H1 (cell line): ENCODE results near the gene MR1. TPM values are rescaled to one million over a fixed set of nuclear protein-coding genes. Genes with fewer than 3 reads are reported as not detected.

Experiments
- CTCF ChIA-PET: fragments of 300-600 bp; sonication (Branson Sonifier 250); formaldehyde crosslinking; loops from one replicate; lab custom pipeline; 2021; ENCODE audit not compliant: partially characterized antibody; lab: Charles Lee
- POLR2A ChIA-PET: fragments of 300-600 bp; sonication (Branson Sonifier 250); formaldehyde crosslinking; loops from one replicate; lab custom pipeline; 2021; ENCODE audit warnings: inconsistent platforms; ENCODE audit not compliant: partially characterized antibody; lab: Charles Lee
- DNase-seq, 2 experiments: peaks; one replicate each; pipeline versions ENCODE4 v3.0.0 to v3.0.0-alpha.2; 2010 to 2022; ENCODE audit warnings: low spot score in 2 of 2, low read depth in 1 of 2, mixed read lengths in 1 of 2
- FAIRE-seq: peaks from 2 replicates; lab custom pipeline; 2011; peaks lifted over from hg19 to GRCh38; lab: Jason Lieb, UNC
- H2AFZ ChIP-seq: 2 replicates; pipeline ENCODE4 v1.8.1; 2012; ENCODE audit warnings: low read length, inconsistent platforms
- H2AK5ac ChIP-seq: 2 replicates; pipeline ENCODE4 v1.6.1; 2013; ENCODE audit warnings: low read depth, low read length
- H2BK120ac ChIP-seq: replicated peaks from 2 replicates; pipeline ENCODE3; 2013; ENCODE audit warnings: low read depth, low read length, inconsistent platforms
- H2BK12ac ChIP-seq: 2 replicates; pipeline ENCODE4 v1.6.1; 2013; ENCODE audit warnings: low read depth, low read length
- H2BK15ac ChIP-seq: 2 replicates; pipeline ENCODE4 v1.6.1; 2013; ENCODE audit warnings: low read length
- H2BK20ac ChIP-seq: 2 replicates; pipeline ENCODE4 v1.6.1; 2013; ENCODE audit warnings: low read length
- H2BK5ac ChIP-seq: 2 replicates; pipeline ENCODE4 v1.6.1; 2013; ENCODE audit warnings: low read depth, low read length
- H3K14ac ChIP-seq: 2 replicates; pipeline ENCODE4 v1.6.1; 2013; ENCODE audit warnings: inconsistent platforms; ENCODE audit not compliant: insufficient read length
- H3K18ac ChIP-seq: 2 replicates; pipeline ENCODE4 v1.6.1; 2013; ENCODE audit warnings: low read length; ENCODE audit errors: extremely low read depth
- H3K23ac ChIP-seq: 2 replicates; pipeline ENCODE4 v1.6.1; 2013; ENCODE audit warnings: inconsistent platforms; ENCODE audit not compliant: insufficient read length
- H3K23me2 ChIP-seq: 2 replicates; pipeline ENCODE4 v1.6.1; 2013; ENCODE audit warnings: low read depth, low read length
- H3K27ac ChIP-seq: 2 replicates; pipeline ENCODE4 v1.6.1; 2011; ENCODE audit warnings: low read depth, low read length, inconsistent platforms
- H3K27me3 ChIP-seq, 4 experiments: replicated peaks in 1 of 4; 1 replicate in 1 of 4; 2 replicates in 3 of 4; pipeline versions ENCODE4 v1.6.1 to v1.8.1; 2011 to 2013; ENCODE audit warnings: low read length in 3 of 4, mild to moderate bottlenecking in 3 of 4, inconsistent platforms in 2 of 4, mixed read lengths in 2 of 4, moderate library complexity in 1 of 4; ENCODE audit not compliant: control insufficient read depth in 3 of 4, insufficient read depth in 3 of 4; ENCODE audit errors: extremely low read depth in 1 of 4
- H3K36me3 ChIP-seq, 4 experiments: 2 replicates each; pipeline versions ENCODE4 v1.6.1 to v1.8.1; 2011 to 2013; ENCODE audit warnings: mild to moderate bottlenecking in 4 of 4, low read length in 3 of 4, moderate library complexity in 2 of 4, control low read depth in 1 of 4, inconsistent platforms in 1 of 4; ENCODE audit not compliant: insufficient read depth in 4 of 4, control insufficient read depth in 2 of 4
- H3K4ac ChIP-seq: replicated peaks from 2 replicates; pipeline ENCODE3; 2013; ENCODE audit warnings: low read length, low read depth, mixed read lengths, inconsistent platforms; ENCODE audit not compliant: insufficient read length
- H3K4me1 ChIP-seq, 4 experiments: replicated peaks in 1 of 4; 1 replicate in 1 of 4; 2 replicates in 3 of 4; pipeline versions ENCODE4 v1.6.1 to v1.8.1; 2011 to 2013; ENCODE audit warnings: low read length in 3 of 4, inconsistent platforms in 2 of 4, mixed read lengths in 1 of 4; ENCODE audit not compliant: insufficient read depth in 4 of 4, control insufficient read depth in 3 of 4
- H3K4me2 ChIP-seq, 2 experiments: 2 replicates each; pipeline versions ENCODE4 v1.6.1 to v1.8.1; 2011 to 2013; ENCODE audit warnings: low read depth in 2 of 2, low read length in 2 of 2, control low read depth in 1 of 2, inconsistent platforms in 1 of 2, mild to moderate bottlenecking in 1 of 2; ENCODE audit not compliant: insufficient read depth in 1 of 2
- H3K4me3 ChIP-seq, 4 experiments: fragments of 200-600, 300-600 bp in 1 of 4; sonication (generic), shearing (Covaris generic), sonication (Bioruptor Twin) in 1 of 4; 2 replicates each; pipeline versions ENCODE4 v1.5.1 to v1.8.1; 2011 to 2016; ENCODE audit warnings: low read length in 4 of 4, low read depth in 3 of 4, control low read depth in 2 of 4, inconsistent platforms in 2 of 4, mild to moderate bottlenecking in 2 of 4, mixed read lengths in 1 of 4, moderate library complexity in 1 of 4; ENCODE audit not compliant: insufficient read depth in 2 of 4; ENCODE audit errors: extremely low read depth in 1 of 4
- H3K56ac ChIP-seq: replicated peaks from 2 replicates; pipeline ENCODE3; 2013; ENCODE audit warnings: low read depth, mild to moderate bottlenecking, mixed read lengths, low read length, inconsistent platforms; ENCODE audit not compliant: insufficient read length
- H3K79me1 ChIP-seq: 2 replicates; pipeline ENCODE4 v1.6.1; 2013; ENCODE audit warnings: low read depth, low read length, control low read depth
- H3K79me2 ChIP-seq, 2 experiments: 2 replicates each; pipeline versions ENCODE4 v1.6.1 to v1.8.1; 2012 to 2013; ENCODE audit warnings: low read length in 2 of 2, mild to moderate bottlenecking in 2 of 2, inconsistent platforms in 1 of 2; ENCODE audit not compliant: insufficient read depth in 2 of 2, control insufficient read depth in 1 of 2
- H3K9ac ChIP-seq, 4 experiments: replicated peaks in 1 of 4; 1 replicate in 1 of 4; 2 replicates in 3 of 4; pipeline versions ENCODE4 v1.6.1 to v1.8.1; 2011 to 2013; ENCODE audit warnings: low read depth in 3 of 4, low read length in 3 of 4, control low read depth in 2 of 4, mild to moderate bottlenecking in 2 of 4, moderate library complexity in 2 of 4, inconsistent platforms in 1 of 4; ENCODE audit errors: extremely low read depth in 1 of 4
- H3K9me3 ChIP-seq, 2 experiments: 2 replicates each; pipeline versions ENCODE4 v1.6.1 to v1.8.1; 2012 to 2013; ENCODE audit warnings: mild to moderate bottlenecking in 2 of 2, moderate library complexity in 2 of 2, control low read depth in 1 of 2, inconsistent platforms in 1 of 2, low read depth in 1 of 2, low read length in 1 of 2, mixed read lengths in 1 of 2; ENCODE audit not compliant: insufficient read depth in 2 of 2
- H4K20me1 ChIP-seq, 2 experiments: replicated peaks in 1 of 2; 2 replicates each; pipeline versions ENCODE3 to v1.8.1; 2011 to 2013; ENCODE audit warnings: inconsistent platforms in 2 of 2, low read length in 2 of 2, mild to moderate bottlenecking in 1 of 2; ENCODE audit not compliant: insufficient read depth in 2 of 2, control insufficient read depth in 1 of 2
- H4K5ac ChIP-seq: 2 replicates; pipeline ENCODE4 v1.6.1; 2013; ENCODE audit warnings: low read length, low read depth, mixed read lengths, inconsistent platforms; ENCODE audit not compliant: insufficient read length
- H4K8ac ChIP-seq: 2 replicates; pipeline ENCODE4 v1.8.0; 2013; ENCODE audit warnings: mild to moderate bottlenecking, moderate library complexity, low read length, inconsistent platforms; ENCODE audit not compliant: insufficient read depth; ENCODE audit errors: extremely low read depth
- H4K91ac ChIP-seq: replicated peaks from 2 replicates; pipeline ENCODE3; 2013; ENCODE audit warnings: low read length, mixed read lengths, inconsistent platforms; ENCODE audit not compliant: insufficient read length
- CHD2 ChIP-seq: IDR thresholded peaks from 2 replicates; pipeline ENCODE4 v1.6.1; 2012; ENCODE audit warnings: low read length, improper control_type of control experiment
- SP4 ChIP-seq: IDR thresholded peaks from 2 replicates; pipeline ENCODE4 v1.6.1; 2012; ENCODE audit warnings: low read length, inconsistent platforms
- TAF1 ChIP-seq: IDR thresholded peaks from 2 replicates; pipeline ENCODE4 v1.6.1; 2011; ENCODE audit warnings: mild to moderate bottlenecking, low read depth, low read length
- WGBS, 2 experiments: shearing (Covaris generic) in 1 of 2; methylation state at CpG; one replicate each; pipeline versions ENCODE4 v1.1.6 to v1.1.7; 2013 to 2015; ENCODE audit warnings: low lambda C conversion rate in 2 of 2, mixed read lengths in 2 of 2, inconsistent platforms in 1 of 2, low coverage in 1 of 2, missing lambda C conversion rate in 1 of 2; ENCODE audit not compliant: insufficient replicate concordance in 2 of 2, insufficient coverage in 1 of 2, insufficient read length in 1 of 2; ENCODE audit errors: extremely low coverage in 1 of 2, missing lambda C conversion rate in 1 of 2; 5-methylcytosine and 5-hydroxymethylcytosine counted together
- polyA plus RNA-seq, 7 experiments: library from polyadenylated mRNA; depleted of rRNA in 3 of 7; stranded (reverse) in 5 of 7; unstranded in 2 of 7; fragments of >200 nt in 5 of 7; fragments of 200-250 nt in 2 of 7; gene quantifications; 1 replicate in 5 of 7; 2 replicates in 1 of 7; 4 replicates in 1 of 7; pipeline versions ENCODE4 v1.2.1 to v1.2.3, GENCODE V29; 2011 to 2013; ENCODE audit warnings: missing spikeins in 2 of 7, mixed read lengths in 2 of 7
- total RNA-seq: library from RNA; stranded (reverse); fragmentation: NEBNext Ultra II Directional; extraction: Animal tissue kit (Norgen Biotek cat#: 25700); gene quantifications from 2 replicates; pipeline ENCODE4 v1.2.1, GENCODE V29; 2021

The MR1 gene
- total and polyA plus RNA-seq, 2 of the 8 experiments (the other 6 are each of a cell fraction or from before 2014, with no cell fraction given): 0.09 TPM; not detected in 1

GRCh38 chr1:181095260-181095659 is 61.5 kb downstream of the MR1 start:
- Histone ChIP-seq H4K5ac (no peak overlapping the region), H2BK120ac (no peak overlapping the region), H2AK5ac (no peak overlapping the region), H3K23ac (no peak overlapping the region), H3K4me1 (peaks cover 11 to 32% (median 27%) of the 10 kb centered on the region in 4 experiments), H2BK20ac (no peak overlapping the region), H3K4me2 (no peak overlapping the region), H3K23me2 (peaks cover 2% of the 10 kb centered on the region), H3K79me2 (peaks cover 0 to 23% of the 10 kb centered on the region in 2 experiments; a peak in 2 of 4 replicates), H3K27ac (no peak overlapping the region), H4K91ac (no peak overlapping the region), H3K9ac (no peak overlapping the region), H3K79me1 (no peaks in the 10 kb centered on the region), H2BK15ac (no peak overlapping the region), H3K4ac (no peak overlapping the region), H2BK12ac (no peak overlapping the region), H4K8ac (no peak overlapping the region), H3K4me3 (no peak overlapping the region), H3K27me3 (peaks cover 0 to 28% (median 13%) of the 10 kb centered on the region in 4 experiments; a peak in 5 of 7 replicates), H3K14ac (no peak overlapping the region), H3K36me3 (no peaks in the 10 kb centered on the region), H3K56ac (no peak overlapping the region), H2BK5ac (no peak overlapping the region), H2AFZ (no peak overlapping the region), H4K20me1 (peaks cover 16% of the 10 kb centered on the region in 2 experiments), H3K18ac (no peak overlapping the region), H3K9me3 (no peaks in the 10 kb centered on the region)
- ChIA-PET CTCF (interaction anchor here (1.1 to 12.3 kb wide), 5 partner anchors 9 to 46 kb away, joined by 3 to 115 read pairs (median 3); no protein-coding TSS in a partner anchor), POLR2A (interaction anchor here (0.9 to 14.2 kb wide), 4 partner anchors 6 to 72 kb away, joined by 3 to 253 read pairs (median 8); partner anchors contain the start of genes IER5 and STX6)
- 96% methylated on average over 8 of the region's 8 CpGs; no CpG with 5 or more reads in 1 of the 2 experiments for WGBS, 2 experiments
- FAIRE-seq (no peak), DNase-seq (no peak)
- TF ChIP-seq SP4 (no peak), TAF1 (no peak), CHD2 (no peak)
